HCT116 (cell line): ENCODE measurements around the gene CSNK1E. TPM values are rescaled to one million over a fixed set of nuclear protein-coding genes. Genes with fewer than 3 reads are reported as not detected.
A peak's percentile ranks its signal among the peaks of the same experiment; 100 is the strongest.

Experiments
- ATAC-seq: fragments of 200-7000 bp; cut with Tn5 transposase; 2 replicates; pipeline ENCODE4 v1.9.1; 2020; ENCODE audit warnings: mild to moderate bottlenecking, moderate library complexity
- BruUV-seq: library from RNA; stranded (reverse); fragments of 400-500 nt; replicated peaks from 2 replicates; lab custom pipeline; 2021; lab: Mats Ljungman, UMichigan
- CTCF ChIA-PET: fragments of 300-600 bp; sonication (Branson Sonifier 250); formaldehyde crosslinking; loops from one replicate; lab custom pipeline; 2021; ENCODE audit warnings: antibody characterized with exemption; lab: Charles Lee
- POLR2A ChIA-PET: fragments of 300-600, 350-600 bp; sonication (Branson Sonifier 250); formaldehyde crosslinking; loops from one replicate; lab custom pipeline; 2021; ENCODE audit warnings: antibody characterized with exemption; lab: Charles Lee
- RAD21 ChIA-PET, 2 experiments: fragments of 300-600 bp; sonication (Branson Sonifier 250); formaldehyde crosslinking; loops; one replicate each; lab custom pipeline; 2023; ENCODE audit warnings: low total read pairs in 2 of 2; ENCODE audit not compliant: uncharacterized antibody in 2 of 2, unreplicated experiment in 2 of 2, low non-redundant PET in 1 of 2; lab: Charles Lee
- DNase-seq: peaks from one replicate; pipeline ENCODE4 v3.0.0-alpha.2; 2010; ENCODE audit warnings: low read depth, low spot score
- H2AFZ ChIP-seq: fragments of 200-600 bp; shearing (Covaris generic), sonication (generic); 2 replicates; pipeline ENCODE4 v1.6.1; 2017; ENCODE audit warnings: low read depth, mixed run types, mixed read lengths, antibody characterized with exemption, low read length; ENCODE audit not compliant: poor library complexity, severe bottlenecking
- H3K27ac ChIP-seq: 2 replicates; pipeline ENCODE4 v1.5.1; 2012; ENCODE audit warnings: low read depth, low read length
- H3K27me3 ChIP-seq: fragments of 200-600 bp; sonication (generic); 2 replicates; pipeline ENCODE4 v1.6.1; 2016; ENCODE audit warnings: mixed run types, low read length, mixed read lengths; ENCODE audit not compliant: insufficient read depth
- H3K36me3 ChIP-seq, 2 experiments: fragments of 200-500 bp in 1 of 2; fragments of 200-600 bp in 1 of 2; sonication (Bioruptor generic) in 1 of 2; sonication (generic) in 1 of 2; 2 replicates each; pipeline versions ENCODE4 v1.5.1 to v1.6.1; 2014 to 2016; ENCODE audit warnings: low read length in 2 of 2, inconsistent platforms in 1 of 2, mixed read lengths in 1 of 2, mixed run types in 1 of 2; ENCODE audit not compliant: insufficient read depth in 2 of 2, control insufficient read depth in 1 of 2
- H3K4me1 ChIP-seq, 2 experiments: fragments of 200-600 bp in 1 of 2; sonication (generic) in 1 of 2; 2 replicates each; pipeline versions ENCODE4 v1.5.1 to v1.6.1; 2012 to 2017; ENCODE audit warnings: low read length in 2 of 2, inconsistent platforms in 1 of 2, mild to moderate bottlenecking in 1 of 2, mixed read lengths in 1 of 2, mixed run types in 1 of 2, moderate library complexity in 1 of 2; ENCODE audit not compliant: insufficient read depth in 2 of 2, control insufficient read depth in 1 of 2
- H3K4me2 ChIP-seq: fragments of 200-600 bp; sonication (generic); 2 replicates; pipeline ENCODE4 v1.6.1; 2017; ENCODE audit warnings: mixed run types, low read length, mixed read lengths
- H3K4me3 ChIP-seq, 2 experiments: fragments of 200-600 bp in 1 of 2; sonication (generic) in 1 of 2; replicated peaks in 1 of 2; 2 replicates each; pipeline ENCODE4 v1.5.1; 2011 to 2016; ENCODE audit warnings: low read length in 2 of 2, control low read depth in 1 of 2, low read depth in 1 of 2, mild to moderate bottlenecking in 1 of 2, mixed read lengths in 1 of 2, mixed run types in 1 of 2
- H3K79me2 ChIP-seq: fragments of 200-600 bp; sonication (generic); 2 replicates; pipeline ENCODE4 v1.6.1; 2017; ENCODE audit warnings: mild to moderate bottlenecking, mixed run types, low read length, moderate library complexity, mixed read lengths; ENCODE audit not compliant: insufficient read depth
- H3K9ac ChIP-seq: fragments of 200-600 bp; sonication (generic); 2 replicates; pipeline ENCODE4 v1.6.1; 2016; ENCODE audit warnings: low read length, mixed read lengths
- H3K9me2 ChIP-seq: fragments of 200-600 bp; sonication (generic), shearing (Covaris generic); 2 replicates; pipeline ENCODE4 v1.6.1; 2017; ENCODE audit warnings: mixed run types, mild to moderate bottlenecking, moderate library complexity; ENCODE audit not compliant: insufficient read depth
- H3K9me3 ChIP-seq, 2 experiments: fragments of 200-500 bp in 1 of 2; fragments of 200-600 bp in 1 of 2; sonication (Bioruptor generic) in 1 of 2; sonication (generic) in 1 of 2; 2 replicates each; pipeline ENCODE4 v1.6.1; 2014 to 2017; ENCODE audit warnings: low read length in 2 of 2, mixed read lengths in 2 of 2, inconsistent platforms in 1 of 2, low read depth in 1 of 2, mild to moderate bottlenecking in 1 of 2, mixed run types in 1 of 2, moderate library complexity in 1 of 2; ENCODE audit not compliant: control insufficient read depth in 1 of 2, insufficient read depth in 1 of 2
- H4K20me1 ChIP-seq: fragments of 200-600 bp; sonication (generic), shearing (Covaris generic); 2 replicates; pipeline ENCODE4 v1.6.1; 2017; ENCODE audit warnings: mixed run types, mild to moderate bottlenecking, moderate library complexity; ENCODE audit not compliant: insufficient read depth
- ELF1 ChIP-seq: IDR thresholded peaks from 2 replicates; pipeline ENCODE4 v1.6.1; 2012; ENCODE audit warnings: low read depth, borderline replicate concordance
- FOSL1 ChIP-seq: IDR thresholded peaks from 2 replicates; pipeline ENCODE4 v1.6.1; 2012; ENCODE audit warnings: low read depth
- POLR2AphosphoS5 ChIP-seq: IDR thresholded peaks from 2 replicates; pipeline ENCODE4 v1.6.1; 2011; ENCODE audit warnings: mild to moderate bottlenecking, low read depth, low read length, moderate library complexity
- SP1 ChIP-seq: IDR thresholded peaks from 2 replicates; pipeline ENCODE4 v1.6.1; 2012; ENCODE audit warnings: low read depth
- SRF ChIP-seq: IDR thresholded peaks from 2 replicates; pipeline ENCODE4 v1.6.1; 2012; ENCODE audit warnings: low read depth
- TCF7L2 ChIP-seq: IDR thresholded peaks from 2 replicates; pipeline ENCODE4 v1.7.0; 2011; ENCODE audit warnings: borderline replicate concordance, inconsistent platforms; ENCODE audit not compliant: insufficient read depth, insufficient read length; ENCODE audit errors: extremely low read depth
- ZFX ChIP-seq: fragments of 450-650 bp; IDR thresholded peaks from 2 replicates; pipeline ENCODE4 v1.6.1; 2017
- intact Hi-C: fragments of 100-400 bp; cut with micrococcal nuclease; formaldehyde crosslinking; loops from 2 replicates; pipeline ENCODE4 v1.10.0; 2022
- total RNA-seq: library from RNA; stranded (reverse); gene quantifications from one replicate; pipeline ENCODE4 v1.2.1, GENCODE V29; 2021; ENCODE audit not compliant: unreplicated experiment
- TF ChIP-seq, protein P1 (sequence below), 3 experiments: fragments of 200-600 bp in 1 of 3; sonication (generic) in 1 of 3; IDR thresholded peaks in 2 of 3; conservative IDR thresholded peaks in 1 of 3; 2 replicates each; pipeline ENCODE4 v1.5.1; 2012 to 2017; ENCODE audit warnings: low read depth in 2 of 3, low read length in 2 of 3, antibody characterized with exemption in 1 of 3, borderline replicate concordance in 1 of 3, control low read depth in 1 of 3, mild to moderate bottlenecking in 1 of 3, mixed read lengths in 1 of 3, mixed run types in 1 of 3, moderate library complexity in 1 of 3; ENCODE audit not compliant: insufficient read depth in 1 of 3

CSNK1E gene
- total RNA-seq, 1 experiment from 2014 or later, result 190 TPM

DNA sequence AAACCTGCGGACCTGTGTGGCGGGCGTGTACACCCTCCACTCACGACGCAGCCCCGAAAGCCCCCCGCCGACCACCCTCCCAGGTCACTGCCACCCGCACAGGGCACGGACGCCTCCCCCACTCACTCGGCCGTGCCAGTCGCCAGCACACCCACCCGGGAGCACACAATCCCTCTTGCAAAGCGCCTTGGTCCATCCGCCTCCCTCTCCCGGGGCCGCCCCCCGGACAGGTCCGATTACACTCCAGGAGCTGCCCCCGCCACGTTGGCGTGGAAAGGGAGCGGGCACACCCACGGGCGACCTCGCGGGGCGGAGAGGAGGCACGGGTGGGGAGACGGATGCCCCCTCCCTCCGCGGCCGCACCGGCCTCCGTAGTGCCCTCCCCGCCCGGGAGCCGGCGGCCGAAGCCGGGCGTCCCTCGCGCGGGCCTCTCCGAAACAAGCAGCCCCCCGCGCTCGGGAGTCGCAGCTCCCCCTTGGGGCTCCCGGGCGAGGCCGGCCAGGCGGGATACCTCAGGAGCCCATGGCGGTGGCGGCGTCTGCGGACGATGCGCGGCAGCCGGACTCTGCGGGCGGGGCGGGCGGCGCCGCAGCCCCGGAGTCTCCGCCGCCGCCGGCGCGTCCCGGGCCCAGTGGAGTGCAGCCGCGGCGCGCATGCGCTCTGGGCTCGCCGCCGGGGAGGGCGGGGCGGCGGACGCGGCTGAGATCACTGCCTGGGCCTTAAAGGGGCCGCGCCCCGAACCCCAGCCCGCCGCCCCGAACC is 44.7 kb downstream of the CSNK1E start, which contains the start of gene TMEM184B:
TMEM184B (minus strand) TSS at position 638 of the 762 bp plus-strand sequence. CDS start 25,049 bp downstream, outside the sequence.
- BruUV-seq, result no TSS peak
- H3K36me3 ChIP-seq, result no peaks in the 10 kb centered on the region
- H3K27me3 ChIP-seq, result no peaks in the 10 kb centered on the region
- peak; percentile 90 for ATAC-seq
- peak within 1 kb of the TSS; percentile 88 to 96 for H3K4me3 ChIP-seq
- H3K9me2 ChIP-seq, result no peaks in the 10 kb centered on the region
- TF ChIP-seq SRF (no peak), POLR2AphosphoS5 (peak; percentile 87), ELF1 (no peak), FOSL1 (no peak), TCF7L2 (peak; percentile 6), SP1 (no peak), ZFX (peak; percentile 75; the same call in 1 of the 2 replicates)
- TF ChIP-seq, protein P1, sequence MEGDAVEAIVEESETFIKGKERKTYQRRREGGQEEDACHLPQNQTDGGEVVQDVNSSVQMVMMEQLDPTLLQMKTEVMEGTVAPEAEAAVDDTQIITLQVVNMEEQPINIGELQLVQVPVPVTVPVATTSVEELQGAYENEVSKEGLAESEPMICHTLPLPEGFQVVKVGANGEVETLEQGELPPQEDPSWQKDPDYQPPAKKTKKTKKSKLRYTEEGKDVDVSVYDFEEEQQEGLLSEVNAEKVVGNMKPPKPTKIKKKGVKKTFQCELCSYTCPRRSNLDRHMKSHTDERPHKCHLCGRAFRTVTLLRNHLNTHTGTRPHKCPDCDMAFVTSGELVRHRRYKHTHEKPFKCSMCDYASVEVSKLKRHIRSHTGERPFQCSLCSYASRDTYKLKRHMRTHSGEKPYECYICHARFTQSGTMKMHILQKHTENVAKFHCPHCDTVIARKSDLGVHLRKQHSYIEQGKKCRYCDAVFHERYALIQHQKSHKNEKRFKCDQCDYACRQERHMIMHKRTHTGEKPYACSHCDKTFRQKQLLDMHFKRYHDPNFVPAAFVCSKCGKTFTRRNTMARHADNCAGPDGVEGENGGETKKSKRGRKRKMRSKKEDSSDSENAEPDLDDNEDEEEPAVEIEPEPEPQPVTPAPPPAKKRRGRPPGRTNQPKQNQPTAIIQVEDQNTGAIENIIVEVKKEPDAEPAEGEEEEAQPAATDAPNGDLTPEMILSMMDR (IDR thresholded peaks at IDR 0.05 in 2 of 3, conservative IDR thresholded peaks at IDR 0.05 in 1 of 3; ENCODE audit: borderline replicate concordance in 1 of 3, insufficient read depth in 1 of 3, low read depth in 2 of 3, low read length in 2 of 3), result no peak
- intact Hi-C loops, result no loop called here
- H2AFZ ChIP-seq, result peak within 1 kb of the TSS; percentile 96
- ChIA-PET RAD21 (no interaction called here), CTCF (interaction anchor here (1.5 kb wide), 1 partner anchor 10 kb away, joined by 3 read pairs; no protein-coding TSS in a partner anchor), POLR2A (no interaction called here)
- H3K9me3 ChIP-seq, result no peaks in the 10 kb centered on the region
- H3K27ac ChIP-seq, result peak within 1 kb of the TSS; percentile 77
- DNase-seq, result peak; percentile 18
- H3K4me1 ChIP-seq, result peaks cover 20 to 34% of the 10 kb centered on the region in 2 experiments; a peak in 3 of 4 replicates
- H4K20me1 ChIP-seq, result no peaks in the 10 kb centered on the region
- H3K4me2 ChIP-seq, result peak within 1 kb of the TSS; percentile 85
- H3K79me2 ChIP-seq, result peaks cover 48% of the 10 kb centered on the region
- peak within 1 kb of the TSS; percentile 92 for H3K9ac ChIP-seq
